GM20431 (cell line): Measurements from ENCODE around the gene ACBD4.

Source experiments
- in situ Hi-C: fragments of 300-500 bp; cut with MseI, MboI; formaldehyde crosslinking; loops from one replicate; pipeline ENCODE4 v1.15.0; 2020; ENCODE audit warnings: low sequenced_read_pairs; ENCODE audit not compliant: unreplicated experiment

Gene ACBD4

DNA sequence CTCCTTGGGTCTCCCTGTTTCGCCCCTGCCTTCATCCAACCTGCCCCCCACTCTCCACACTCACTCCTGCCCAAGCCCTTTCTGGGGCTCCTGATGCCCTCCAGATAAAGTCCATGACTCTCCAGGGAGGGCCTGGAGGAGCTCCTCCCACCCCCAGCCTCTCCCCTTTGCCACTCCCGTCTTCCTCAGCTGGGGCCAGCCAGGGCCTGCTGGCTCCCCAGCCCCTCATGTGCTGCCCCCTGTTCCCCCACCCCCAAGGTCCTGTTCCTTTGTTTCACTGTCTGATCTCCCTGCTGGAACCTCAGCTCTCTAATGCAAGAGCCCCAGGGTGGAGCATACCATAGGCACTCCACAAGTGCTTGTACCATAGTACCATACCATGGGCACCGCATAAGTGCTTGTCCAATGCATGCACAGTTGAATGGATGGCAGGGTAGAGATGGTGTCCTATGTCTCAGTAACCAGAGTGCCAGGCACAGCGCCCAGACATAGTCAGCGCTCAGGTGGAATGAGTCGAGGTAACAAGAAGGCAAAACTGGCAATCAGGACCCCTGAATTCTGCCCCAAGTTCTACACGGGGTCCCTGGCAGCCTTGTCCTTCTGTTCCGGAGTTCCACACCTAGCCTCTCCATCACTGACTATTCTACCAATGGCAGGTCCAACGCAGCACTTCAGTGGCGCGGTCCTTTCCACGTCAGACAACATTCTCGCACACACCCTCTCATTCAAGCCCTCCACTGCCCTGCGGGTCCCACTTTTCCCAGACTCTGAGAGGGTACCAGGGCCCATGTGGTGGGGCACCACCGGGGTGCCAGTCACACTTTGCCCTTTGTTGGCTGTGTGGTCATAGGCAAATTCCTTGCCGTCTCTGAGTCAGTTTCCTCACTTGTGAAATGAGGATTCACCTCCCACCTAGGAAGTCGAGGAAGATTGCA, 4.5 kb upstream of the ACBD4 start:
- in situ Hi-C loops, result loop anchor here (10.0 kb wide), 1 partner anchor 64 kb away; no protein-coding TSS in a partner anchor

DNA sequence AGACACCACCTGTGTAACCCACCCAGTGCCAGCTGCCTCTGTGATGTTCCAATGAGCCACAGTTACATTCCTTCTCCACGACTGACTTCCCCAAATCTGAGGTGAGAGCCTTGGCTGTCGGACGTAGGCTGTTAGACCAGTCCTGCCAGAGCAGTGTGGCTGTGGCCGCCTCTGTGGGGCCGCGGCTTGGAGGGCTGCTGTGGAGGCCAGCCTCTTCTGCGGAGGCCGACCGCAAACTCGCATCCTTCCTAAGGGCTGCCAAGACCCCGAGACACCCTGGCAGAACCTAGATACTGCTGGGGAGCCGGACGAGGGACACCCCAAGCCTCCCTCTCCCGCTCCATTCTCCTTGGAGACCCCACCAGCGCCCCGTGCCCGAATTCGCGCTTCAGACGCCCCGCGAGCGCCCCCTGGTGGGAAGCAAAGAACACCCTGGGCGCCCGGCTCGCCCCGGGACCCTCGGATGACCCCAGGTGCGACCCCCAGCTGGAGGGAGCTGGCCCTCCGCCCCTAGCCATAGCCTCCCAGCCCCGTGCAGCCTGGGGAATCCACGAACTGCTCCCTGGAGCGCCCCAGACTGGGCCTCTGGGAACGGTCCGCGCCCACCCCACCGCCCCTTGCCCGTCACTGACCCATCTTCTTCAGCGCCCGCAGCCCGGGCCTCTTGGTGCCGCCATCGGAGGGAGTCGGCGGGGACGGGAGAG, 3.7 kb upstream of the ACBD4 start:
- in situ Hi-C loops, result loop anchor here (10.0 kb wide), 1 partner anchor 63 kb away; no protein-coding TSS in a partner anchor

DNA sequence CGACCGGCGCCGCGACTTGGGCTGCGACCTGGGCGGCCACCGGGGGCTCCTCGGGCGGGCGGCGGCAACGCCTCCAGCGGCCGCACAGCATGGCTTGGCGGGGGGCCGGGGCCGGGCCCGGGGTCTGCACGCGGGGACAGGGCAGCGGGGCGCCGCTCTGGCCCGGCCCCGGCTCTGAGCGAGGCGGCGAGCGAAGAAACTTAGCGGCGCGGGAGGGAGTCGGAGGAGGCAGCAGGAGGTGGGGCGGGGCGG, 3.2 kb upstream of the ACBD4 start, which contains the start of gene PLCD3:
TSS of gene PLCD3 (minus strand) at position 196 of the 252 bp plus-strand sequence. CDS start at position 91, 105 bp downstream.
- in situ Hi-C loops, result loop anchor here (10.0 kb wide), 1 partner anchor 63 kb away; no protein-coding TSS in a partner anchor

DNA sequence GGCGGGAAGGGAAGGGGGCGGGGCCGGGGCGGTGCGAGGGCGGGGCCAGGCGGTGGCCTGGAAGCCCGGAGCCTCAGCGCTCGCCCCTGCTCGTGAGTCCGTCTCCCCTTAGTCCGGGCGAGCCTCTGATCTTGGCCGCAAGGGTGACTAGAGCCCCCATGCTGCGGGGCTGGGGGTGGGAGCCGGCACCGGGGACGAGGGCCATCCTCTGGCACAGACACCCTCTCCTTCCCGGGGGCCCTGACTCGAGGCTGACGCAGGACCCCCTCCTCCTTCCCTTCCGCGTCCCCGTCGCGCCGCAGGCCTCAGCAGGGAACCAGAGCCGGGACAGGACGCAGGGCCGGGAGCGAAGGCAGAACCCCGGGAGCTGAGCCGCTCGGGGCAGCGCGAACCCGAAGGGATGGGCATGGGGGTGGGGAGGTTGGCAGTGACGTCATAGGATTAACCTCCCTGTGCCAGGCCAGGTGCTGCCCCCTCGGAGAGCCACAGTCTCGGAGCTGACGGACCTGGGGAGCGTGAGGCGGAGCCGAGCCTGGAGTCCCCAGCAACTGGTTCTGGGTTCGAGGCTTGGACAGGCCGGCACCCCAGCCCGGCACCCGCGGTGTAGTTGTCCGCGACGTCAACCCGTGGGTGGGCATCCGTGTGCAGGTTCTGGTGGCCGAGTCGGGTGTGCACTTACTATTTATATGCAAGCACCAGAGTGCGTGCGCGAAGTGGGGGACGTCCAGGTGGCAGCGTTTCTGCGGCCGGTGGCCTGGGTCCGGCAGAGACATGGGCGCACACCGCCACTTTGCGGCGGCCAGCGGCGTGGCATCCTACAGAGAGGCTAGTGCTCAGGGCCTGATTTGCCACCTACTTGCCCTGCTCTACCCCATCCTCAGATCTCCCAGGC, 2.7 kb upstream of the ACBD4 start:
- in situ Hi-C loops, result loop anchor here (10.0 kb wide), 1 partner anchor 62 kb away; no protein-coding TSS in a partner anchor

DNA sequence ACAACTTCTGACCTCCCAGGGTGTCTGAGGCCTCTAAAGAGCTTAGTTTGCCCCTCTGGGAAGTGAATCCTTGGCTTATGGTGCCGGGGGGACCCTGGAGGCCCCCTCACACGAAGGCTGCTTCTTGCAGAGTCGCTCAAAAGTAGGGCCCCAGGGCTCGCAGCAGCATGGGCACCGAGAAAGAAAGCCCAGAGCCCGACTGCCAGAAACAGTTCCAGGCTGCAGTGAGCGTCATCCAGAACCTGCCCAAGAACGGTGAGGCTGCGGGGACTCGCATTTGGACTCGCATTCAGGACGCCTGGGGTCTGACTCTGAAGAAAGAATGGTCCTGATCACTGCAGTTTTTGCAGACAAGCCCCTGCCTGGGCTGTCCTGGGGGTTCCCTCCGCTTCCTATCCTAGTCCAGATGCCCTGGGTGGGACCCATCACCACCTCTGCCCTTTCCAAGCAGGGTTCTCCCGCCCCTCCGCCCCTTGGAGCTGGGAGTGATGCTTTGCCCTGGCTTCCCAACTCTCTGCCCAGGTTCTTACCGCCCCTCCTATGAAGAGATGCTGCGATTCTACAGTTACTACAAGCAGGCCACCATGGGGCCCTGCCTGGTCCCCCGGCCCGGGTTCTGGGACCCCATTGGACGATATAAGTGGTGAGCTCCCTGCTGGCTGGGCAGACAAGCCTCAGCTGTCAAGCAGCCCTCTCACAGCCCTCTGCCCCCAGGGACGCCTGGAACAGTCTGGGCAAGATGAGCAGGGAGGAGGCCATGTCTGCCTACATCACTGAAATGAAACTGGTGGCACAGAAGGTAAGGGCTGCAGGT, 698 bp downstream of the ACBD4 start:
- in situ Hi-C loops, result loop anchor here (10.0 kb wide), 1 partner anchor 59 kb away; no protein-coding TSS in a partner anchor

DNA sequence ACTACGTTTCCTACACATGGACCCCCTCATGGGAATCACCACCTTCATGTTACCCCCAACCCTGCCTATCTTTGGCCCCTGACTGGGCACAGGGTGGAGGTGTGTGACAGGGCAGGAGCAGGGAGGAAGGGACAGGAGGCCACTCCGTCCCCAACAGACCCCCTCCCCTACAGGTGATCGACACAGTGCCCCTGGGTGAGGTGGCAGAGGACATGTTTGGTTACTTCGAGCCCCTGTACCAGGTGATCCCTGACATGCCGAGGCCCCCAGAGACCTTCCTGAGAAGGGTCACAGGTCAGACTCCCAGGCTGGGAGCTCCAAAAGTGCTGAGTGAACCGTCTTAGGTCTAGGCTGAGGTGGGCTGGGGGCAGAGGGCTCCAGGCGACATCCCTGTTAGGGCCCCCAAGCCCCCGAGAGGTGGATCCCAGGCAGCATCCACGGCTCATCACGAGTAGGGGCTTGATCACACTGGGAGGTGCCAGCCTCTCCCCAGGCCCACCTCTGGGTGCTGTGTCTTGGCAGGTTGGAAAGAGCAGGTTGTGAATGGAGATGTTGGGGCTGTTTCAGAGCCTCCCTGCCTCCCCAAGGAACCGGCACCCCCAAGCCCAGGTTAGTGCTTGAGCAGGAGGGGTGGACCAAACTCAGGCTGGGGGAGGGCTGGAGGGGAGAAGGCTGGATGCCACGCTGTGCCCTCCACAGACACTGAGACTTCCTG, 1.5 kb downstream of the ACBD4 start:
- in situ Hi-C loops, result loop anchor here (10.0 kb wide), 1 partner anchor 58 kb away; no protein-coding TSS in a partner anchor

DNA sequence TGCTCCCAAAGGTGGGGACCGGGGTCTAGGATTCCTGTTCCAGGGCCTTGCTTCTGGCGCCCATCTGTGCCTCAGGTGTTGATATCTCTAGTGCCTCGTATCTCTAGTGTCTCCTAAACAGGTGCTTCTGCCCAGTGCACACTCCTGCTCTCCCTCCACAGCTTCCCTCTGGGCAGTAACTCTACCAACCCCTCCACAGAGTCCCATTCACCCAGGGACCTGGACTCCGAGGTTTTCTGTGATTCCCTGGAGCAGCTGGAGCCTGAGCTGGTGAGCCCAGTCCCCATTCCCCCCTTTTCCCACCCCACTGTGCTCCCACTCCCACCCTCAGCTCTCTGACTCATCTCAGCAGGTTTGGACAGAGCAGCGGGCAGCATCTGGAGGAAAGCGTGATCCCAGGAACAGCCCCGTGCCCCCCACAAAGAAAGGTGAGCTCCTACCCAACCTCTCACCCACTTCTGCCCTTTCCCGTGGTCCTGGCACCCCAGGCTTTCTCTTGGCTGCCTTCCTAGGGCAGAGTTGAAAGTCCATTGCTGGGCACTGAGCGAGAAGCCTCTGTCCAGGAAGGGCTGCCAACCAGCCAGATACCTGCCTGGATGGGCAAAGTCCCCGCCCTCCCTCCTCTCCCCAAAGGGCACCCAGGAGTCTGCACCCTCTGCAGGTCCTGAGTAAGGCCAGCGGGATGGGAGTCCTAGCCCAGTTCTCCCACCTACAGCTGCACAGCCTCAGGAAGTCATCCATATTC, 2.2 kb downstream of the ACBD4 start:
- in situ Hi-C loops, result loop anchor here (10.0 kb wide), 1 partner anchor 57 kb away; no protein-coding TSS in a partner anchor

DNA sequence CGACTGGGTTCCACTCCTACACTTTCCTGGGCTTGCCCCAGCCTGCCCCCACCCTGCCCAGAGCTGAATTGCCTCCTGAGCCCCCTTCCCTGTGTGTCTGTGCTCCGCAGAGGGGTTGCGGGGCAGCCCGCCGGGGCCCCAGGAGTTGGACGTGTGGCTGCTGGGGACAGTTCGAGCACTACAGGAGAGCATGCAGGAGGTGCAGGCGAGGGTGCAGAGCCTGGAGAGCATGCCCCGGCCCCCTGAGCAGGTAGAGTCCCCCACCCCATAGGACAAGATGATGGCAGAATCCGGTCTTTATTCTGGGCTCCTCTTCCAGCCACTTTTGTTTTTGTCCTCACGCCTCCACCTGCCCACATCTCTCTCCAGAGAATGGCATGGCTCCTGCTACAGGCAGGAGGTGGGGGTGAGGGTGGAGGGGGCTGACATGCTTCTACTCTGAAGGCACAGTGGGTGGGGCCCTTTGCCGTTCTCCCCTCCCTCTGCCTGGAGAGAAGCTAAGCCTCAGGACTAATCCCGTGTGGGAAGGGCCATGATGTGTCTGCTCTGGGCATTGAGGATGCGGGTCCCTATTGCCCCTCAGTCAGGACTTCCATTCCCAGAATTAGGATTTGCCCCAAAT, 3.5 kb downstream of the ACBD4 start:
- in situ Hi-C loops, result loop anchor here (10.0 kb wide), 1 partner anchor 56 kb away; no protein-coding TSS in a partner anchor

DNA sequence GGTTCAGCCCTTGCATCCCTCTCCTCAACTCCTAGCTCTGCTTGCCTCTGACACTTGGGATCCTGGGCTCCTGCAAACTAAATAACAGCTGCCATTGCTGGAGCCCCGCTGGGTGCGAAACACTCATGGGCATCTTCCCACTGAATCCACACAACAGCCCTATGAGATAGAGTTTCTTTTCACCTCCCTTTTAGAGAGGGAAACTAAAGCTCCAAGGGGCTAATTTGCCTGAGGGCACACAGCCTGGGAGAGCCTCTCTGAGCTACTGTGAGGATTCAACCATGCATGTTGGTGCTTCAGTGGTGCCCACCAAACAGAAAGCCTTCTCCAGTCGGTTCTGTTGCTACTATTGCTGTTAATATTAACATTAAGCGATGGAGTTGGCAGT, 4.0 kb downstream of the ACBD4 start:
- in situ Hi-C loops, result loop anchor here (10.0 kb wide), 1 partner anchor 55 kb away; no protein-coding TSS in a partner anchor

DNA sequence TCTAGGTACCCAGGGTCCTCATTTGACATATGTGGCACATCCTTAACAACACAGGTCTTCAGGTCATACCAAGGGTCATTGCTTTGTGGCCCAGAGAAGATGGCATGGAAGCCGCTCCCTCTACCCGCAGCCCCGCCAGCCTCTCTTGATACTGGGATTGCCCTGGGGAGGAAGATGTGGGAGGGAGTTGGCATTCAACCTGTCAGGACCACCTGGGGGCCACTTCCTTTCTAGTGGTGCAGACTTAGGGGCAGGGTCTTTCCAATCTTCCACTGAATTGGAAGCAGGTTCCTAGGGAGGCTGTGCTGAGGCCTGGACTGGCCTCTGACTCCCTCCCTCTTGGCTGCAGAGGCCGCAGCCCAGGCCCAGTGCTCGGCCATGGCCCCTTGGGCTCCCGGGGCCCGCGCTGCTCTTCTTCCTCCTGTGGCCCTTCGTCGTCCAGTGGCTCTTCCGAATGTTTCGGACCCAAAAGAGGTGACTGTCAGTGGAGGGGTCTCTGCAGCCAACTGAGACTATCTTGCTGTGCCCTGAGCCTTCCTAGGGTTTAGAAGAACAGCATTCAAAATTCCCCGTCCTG, 7.7 kb downstream of the ACBD4 start:
- in situ Hi-C loops, result no loop called here

DNA sequence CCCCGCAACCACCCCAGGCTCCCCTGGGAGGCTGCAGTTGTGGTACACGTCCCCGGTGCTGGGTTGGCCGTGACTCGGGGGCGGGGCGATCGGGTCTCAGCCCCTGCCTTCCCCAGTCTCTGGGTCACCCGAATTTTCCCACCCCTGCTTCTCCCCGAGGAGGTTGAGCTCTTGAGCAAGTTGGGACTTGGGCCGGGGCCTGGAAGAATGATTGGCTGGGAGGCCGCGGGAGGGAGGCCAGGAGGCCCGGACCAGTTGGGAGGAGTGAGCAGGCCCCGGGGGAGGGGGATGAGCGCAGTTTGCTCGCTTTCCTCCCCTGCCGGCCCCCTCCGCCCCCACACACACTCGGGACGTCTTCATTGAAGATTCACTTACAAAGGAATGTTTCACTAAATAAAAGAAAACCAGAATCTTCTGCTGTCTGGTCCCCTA, 8.3 kb downstream of the ACBD4 start:
- in situ Hi-C loops, result no loop called here

DNA sequence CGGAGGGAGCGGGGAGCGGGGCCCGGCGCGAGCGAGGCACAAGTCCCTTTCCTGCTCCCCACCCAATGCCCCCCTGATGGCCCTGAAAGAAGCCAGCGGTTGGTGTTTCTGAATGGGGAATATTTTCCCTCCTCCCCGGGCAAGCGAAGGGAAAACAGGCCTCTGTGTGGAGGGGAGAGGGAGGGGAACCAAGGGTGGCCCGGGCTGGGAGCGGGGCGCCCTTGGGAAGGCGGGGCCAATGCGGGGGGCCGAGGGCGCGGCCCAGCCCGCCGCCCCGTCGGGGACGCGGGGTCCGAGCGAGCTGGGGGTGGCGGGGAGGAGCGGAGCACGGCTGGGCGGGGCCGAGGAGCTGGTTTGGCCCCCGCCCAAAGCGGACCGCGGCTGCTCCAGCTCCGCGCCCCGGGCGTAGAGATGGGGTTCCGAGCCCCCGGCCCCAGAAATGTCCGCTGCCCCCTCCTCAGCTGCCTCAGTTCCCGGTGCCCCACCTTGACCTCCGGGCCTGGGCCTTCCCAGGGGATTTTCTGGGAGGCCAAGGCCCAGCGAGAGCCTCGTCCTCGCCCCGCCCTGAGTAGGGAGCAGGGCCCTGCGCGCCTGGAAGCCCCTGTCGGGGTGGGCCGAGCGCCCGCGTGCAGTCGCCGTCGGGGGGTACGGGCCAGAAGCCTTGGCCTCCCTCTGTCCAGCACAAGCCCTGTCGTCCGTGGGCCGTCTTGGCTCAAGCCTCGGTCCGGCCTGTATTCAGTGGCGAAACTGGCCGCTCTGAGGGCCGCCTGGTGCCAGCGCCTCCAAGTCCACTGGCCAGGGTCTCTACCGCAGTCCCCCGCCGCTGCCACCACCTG, 8.9 kb downstream of the ACBD4 start:
- in situ Hi-C loops, result no loop called here

DNA sequence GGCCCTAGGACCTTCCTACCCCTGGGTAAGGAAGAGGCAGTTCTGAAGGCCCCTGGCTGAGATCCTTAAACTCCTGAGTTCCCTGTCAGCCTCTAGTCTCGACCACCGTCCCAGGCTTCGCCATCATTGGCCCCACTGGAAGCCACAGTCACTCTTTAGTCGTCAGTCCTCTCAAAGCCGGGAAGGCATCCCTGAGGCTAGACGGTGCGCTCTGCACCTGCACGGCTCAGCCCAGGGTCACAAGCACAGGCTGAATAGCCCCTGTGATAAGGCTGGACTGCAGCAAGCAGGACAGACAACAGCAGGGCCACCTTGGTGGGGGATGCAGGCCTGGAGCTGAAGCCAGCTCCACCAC, 9.5 kb downstream of the ACBD4 start:
- in situ Hi-C loops, result no loop called here

DNA sequence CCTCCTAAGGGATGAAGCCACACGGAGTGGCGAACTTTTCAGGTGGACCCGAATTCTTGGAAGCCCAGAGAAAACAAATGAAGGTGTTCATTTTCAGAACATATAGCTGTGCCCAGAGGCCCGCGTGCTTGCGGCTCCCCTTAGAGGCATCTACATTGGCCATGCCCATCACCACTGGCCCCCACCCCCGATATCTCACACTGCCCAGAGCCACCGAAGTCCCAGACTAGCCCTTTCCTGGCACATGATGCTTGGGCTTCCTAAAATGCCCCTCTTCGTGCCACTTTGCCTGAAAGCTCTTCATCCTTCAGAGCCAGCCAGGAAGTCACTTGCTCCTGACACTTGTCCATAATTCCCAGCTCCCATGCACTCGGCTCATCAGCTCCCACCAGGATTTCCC, 10.7 kb downstream of the ACBD4 start:
- in situ Hi-C loops, result no loop called here

DNA sequence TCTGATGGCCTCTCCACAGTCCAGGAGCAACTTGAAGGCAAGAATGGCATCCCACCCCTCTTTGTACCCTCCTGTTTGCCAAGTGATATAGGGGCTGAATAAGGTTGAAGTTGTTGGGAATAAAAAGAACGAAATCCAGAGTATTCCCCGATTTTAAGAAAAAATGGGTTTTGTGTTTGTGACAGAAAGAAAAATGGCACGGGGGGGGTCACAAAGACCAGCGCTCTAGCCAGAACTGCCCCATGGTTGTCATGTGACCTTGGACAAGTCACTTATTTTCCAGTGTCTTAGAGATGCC, 11.1 kb downstream of the ACBD4 start:
- in situ Hi-C loops, result no loop called here

DNA sequence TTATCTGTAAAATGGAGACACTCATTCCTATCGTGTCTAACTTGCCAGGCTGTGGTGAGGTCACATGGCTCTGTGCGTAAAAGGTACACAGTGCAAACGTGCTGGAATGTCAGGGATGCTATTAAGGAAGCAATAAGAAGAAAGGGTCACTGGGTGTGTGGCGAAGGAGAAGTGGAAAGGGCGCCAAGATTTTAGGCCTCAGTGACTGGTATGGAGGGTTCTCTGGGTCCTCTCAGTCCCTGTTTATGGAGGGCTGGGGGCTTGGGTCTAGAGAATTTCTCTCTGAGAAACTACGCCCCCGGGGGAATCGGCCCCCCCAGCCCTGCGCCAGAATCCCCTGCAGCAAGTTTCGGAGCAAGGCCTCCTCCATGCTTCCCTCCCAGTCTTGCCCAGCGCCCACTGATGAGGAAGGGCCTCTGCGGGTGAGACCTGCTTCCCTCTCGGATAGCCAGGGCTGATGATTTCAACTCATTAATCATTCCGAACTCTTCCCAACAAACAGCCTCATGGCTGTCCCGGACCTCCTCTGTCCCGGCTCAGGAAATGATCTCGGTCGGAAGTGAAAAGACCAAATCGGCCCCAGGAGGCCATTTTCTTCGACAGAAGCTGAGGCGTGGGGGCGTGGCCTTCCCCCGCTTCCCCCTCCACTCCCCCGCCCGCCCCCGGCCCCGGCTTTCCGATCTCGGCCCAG, 11.5 kb downstream of the ACBD4 start:
- in situ Hi-C loops, result no loop called here
